GM21528 (cell line): ENCODE measurements around the gene KLHL29.

Experiments
- ATAC-seq: cut with Tn5 transposase; IDR thresholded peaks from one replicate; pipeline ENCODE4 v1.9.1; 2021; ENCODE audit warnings: mild to moderate bottlenecking, moderate library complexity; ENCODE audit not compliant: unreplicated experiment, low FRiP score

Gene KLHL29

GRCh38 chr2:23620841-23621341 is 235.9 kb downstream of the KLHL29 start:
- ATAC-seq = no peak

- no peak for ATAC-seq
These were observed 236.6 kb downstream of the KLHL29 start for GRCh38 chr2:23621616-23622015.

- ATAC-seq = no peak
These were observed 237.5 kb downstream of the KLHL29 start for GRCh38 chr2:23622466-23622865.

- no peak for ATAC-seq
These were observed 238.1 kb downstream of the KLHL29 start for GRCh38 chr2:23622966-23623675.

GRCh38 chr2:23624378-23624777 is 239.4 kb downstream of the KLHL29 start:
- no peak for ATAC-seq

- no peak for ATAC-seq
These were observed 239.9 kb downstream of the KLHL29 start for GRCh38 chr2:23624915-23625314.

GRCh38 chr2:23625726-23626125 is 240.7 kb downstream of the KLHL29 start:
- ATAC-seq = no peak

- ATAC-seq = no peak
These were observed 241.8 kb downstream of the KLHL29 start for GRCh38 chr2:23626701-23627230.

GRCh38 chr2:23627236-23628009 is 242.4 kb downstream of the KLHL29 start:
- ATAC-seq = no peak

- no peak for ATAC-seq
These were observed 244.2 kb downstream of the KLHL29 start for GRCh38 chr2:23628926-23629771.

- ATAC-seq = no peak
These were observed 244.9 kb downstream of the KLHL29 start for GRCh38 chr2:23629772-23630480.

- ATAC-seq = no peak
These were observed 246.0 kb downstream of the KLHL29 start for GRCh38 chr2:23630961-23631360.

- no peak for ATAC-seq
These were observed 246.4 kb downstream of the KLHL29 start for GRCh38 chr2:23631389-23631788.

GRCh38 chr2:23632386-23632785 is 247.4 kb downstream of the KLHL29 start:
- ATAC-seq = no peak

- no peak for ATAC-seq
These were observed 247.9 kb downstream of the KLHL29 start for GRCh38 chr2:23632831-23633395.

GRCh38 chr2:23633966-23634365 is 249.0 kb downstream of the KLHL29 start:
- no peak for ATAC-seq

- ATAC-seq = no peak
These were observed 250.7 kb downstream of the KLHL29 start for GRCh38 chr2:23635442-23636340.

GRCh38 chr2:23636426-23636825 is 251.4 kb downstream of the KLHL29 start:
- no peak for ATAC-seq
